HG03565 (cell line): ENCODE data around the gene UNCX.
"Not testable (repeated sequence)": the region's sequence is repeated elsewhere in the genome, so short reads cannot be mapped to it uniquely, and the experiment has no call there.

Source experiments
- ATAC-seq: cut with Tn5 transposase; IDR thresholded peaks from one replicate; pipeline ENCODE4 v1.9.1; 2021; ENCODE audit warnings: mild to moderate bottlenecking, moderate library complexity; ENCODE audit not compliant: unreplicated experiment

Gene UNCX

GRCh38 chr7:1274121-1274875 is 41.6 kb downstream of the UNCX start:
- ATAC-seq = no peak

GRCh38 chr7:1274876-1275375 is 42.3 kb downstream of the UNCX start:
- ATAC-seq = no peak

GRCh38 chr7:1275451-1276381 is 43.0 kb downstream of the UNCX start:
- no peak for ATAC-seq

DNA sequence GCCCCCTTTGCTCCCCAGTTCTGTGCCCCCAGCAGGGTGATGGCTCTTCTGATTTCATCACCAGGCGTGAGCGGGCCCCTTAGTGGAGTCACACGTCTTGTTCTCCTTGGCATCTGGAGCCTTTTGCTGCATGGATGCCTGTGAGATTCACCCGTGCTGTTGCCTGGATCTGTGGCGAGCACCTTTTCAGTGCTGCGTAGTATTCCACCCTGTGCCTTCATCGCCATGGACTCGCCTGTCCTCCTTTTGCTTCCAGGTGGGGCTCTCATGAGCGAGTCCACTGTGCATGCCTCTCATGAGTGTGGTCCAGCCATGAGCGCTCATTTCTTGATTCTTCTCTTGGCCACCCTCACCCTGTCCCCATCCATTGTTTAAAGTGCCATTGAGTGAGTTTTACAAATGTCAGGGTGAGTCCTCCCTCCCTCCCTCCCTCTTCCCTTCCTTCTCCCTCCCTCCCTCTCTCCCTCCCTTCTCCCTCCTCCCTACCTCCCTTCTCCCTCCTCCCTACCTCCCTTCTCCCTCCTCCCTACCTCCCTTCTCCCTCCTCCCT is 44.0 kb downstream of the UNCX start:
- no peak for ATAC-seq

DNA sequence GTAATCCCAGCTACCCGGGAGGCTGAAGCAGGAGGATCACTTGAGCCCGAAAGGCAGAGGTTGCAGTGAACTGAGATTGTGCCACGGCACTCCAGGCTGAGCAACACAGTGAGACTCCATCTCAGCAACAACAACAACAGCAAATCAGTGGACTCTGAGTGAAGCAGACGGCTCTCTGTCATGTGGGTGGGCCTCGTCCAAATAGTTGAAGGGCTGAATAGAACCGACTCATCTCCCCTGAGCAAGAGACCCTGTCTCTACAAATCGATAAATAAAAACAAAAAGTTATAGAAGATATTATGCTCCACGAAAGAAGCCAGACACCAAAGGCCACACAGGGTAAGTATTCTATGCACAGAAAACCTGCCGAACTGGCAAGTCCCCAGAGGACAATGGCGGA is 45.9 kb downstream of the UNCX start:
- no peak for ATAC-seq

- ATAC-seq = no peak
Observed at GRCh38 chr7:1279041-1279440, 46.4 kb downstream of the UNCX start.

DNA sequence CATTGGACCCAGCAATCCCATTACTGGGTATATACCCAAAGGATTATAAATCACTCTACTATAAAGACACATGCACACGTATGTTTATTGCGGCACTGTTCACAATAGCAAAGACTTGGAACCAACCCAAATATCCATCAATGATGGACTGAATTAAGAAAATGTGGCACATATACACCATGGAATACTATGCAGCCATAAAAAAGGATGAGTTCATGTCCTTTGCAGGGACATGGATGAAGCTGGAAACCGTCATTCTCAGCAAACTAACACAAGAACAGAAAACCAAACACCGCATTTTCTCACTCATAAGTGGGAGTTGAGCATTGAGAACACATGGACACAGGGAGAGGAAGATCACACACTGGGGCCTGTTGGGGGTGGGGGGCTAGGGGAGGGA is 47.2 kb downstream of the UNCX start:
- ATAC-seq = not testable (repeated sequence)

GRCh38 chr7:1281068-1281467 is 48.4 kb downstream of the UNCX start:
- no peak for ATAC-seq

- no peak for ATAC-seq
Observed at GRCh38 chr7:1282679-1283078, 50.0 kb downstream of the UNCX start.

GRCh38 chr7:1283337-1283736 is 50.7 kb downstream of the UNCX start:
- no peak for ATAC-seq

- ATAC-seq = no peak
Observed at GRCh38 chr7:1283941-1284742, 51.5 kb downstream of the UNCX start.

- ATAC-seq = no peak
Observed at GRCh38 chr7:1284743-1285458, 52.2 kb downstream of the UNCX start.

GRCh38 chr7:1285556-1286301 is 53.1 kb downstream of the UNCX start:
- no peak for ATAC-seq
